Measurements from ENCODE around the gene TLE6. TPM values are rescaled to one million over a fixed set of nuclear protein-coding genes. Genes with fewer than 3 reads are reported as not detected.
"Not testable (repeated sequence)": the region's sequence is repeated elsewhere in the genome, so short reads cannot be mapped to it uniquely, and the experiment has no call there.

TLE6 gene
- total RNA-seq, 2 donors from 2014 or later = 5.3 to 7.8 TPM

- DNase-seq (ENCODE audit: low spot score) (no peak), ATAC-seq (ENCODE audit: insufficient number of reproducible peaks, low FRiP score, low read depth) (no peak)
- H3K4me1 ChIP-seq (ENCODE audit: control insufficient read depth in 1 of 2, low read depth in 2 of 2) = no peaks in the 10 kb centered on the region
- H3K27ac ChIP-seq = no peak overlapping the region
- no peak for TF ChIP-seq CTCF (IDR thresholded peaks at IDR 0.05)
- no peaks in the 10 kb centered on the region for H3K9me3 ChIP-seq
- H3K27me3 ChIP-seq (replicated peaks; ENCODE audit: insufficient read depth) = no peaks in the 10 kb centered on the region
- H3K36me3 ChIP-seq = no peaks in the 10 kb centered on the region
- H3K4me3 ChIP-seq = no peak overlapping the region
These were observed 30.6 kb downstream of the TLE6 start for GRCh38 chr19:3007975-3008374.

DNA sequence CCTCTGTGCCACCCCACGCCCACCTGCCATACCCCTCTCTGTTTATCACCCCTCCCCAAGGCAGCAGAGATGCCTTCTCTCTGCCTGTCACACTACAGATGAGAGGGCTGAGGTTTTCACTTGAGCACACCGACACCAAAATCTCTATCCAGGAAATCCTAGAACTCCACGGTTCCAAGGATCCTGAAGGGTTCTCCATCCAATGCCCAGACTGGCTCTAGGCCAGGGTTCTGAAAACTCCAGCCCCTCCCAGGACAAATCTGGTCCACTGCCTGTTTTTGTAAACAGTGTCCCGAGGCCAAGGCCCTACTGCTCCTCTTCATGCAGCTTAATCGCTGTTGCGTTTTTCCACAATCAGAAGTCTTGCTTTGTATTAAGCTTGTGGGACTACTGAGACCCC lies 31.6 kb downstream of the TLE6 start:
- Histone ChIP-seq H3K27me3 (replicated peaks; ENCODE audit: insufficient read depth) (no peaks in the 10 kb centered on the region), H3K4me1 (ENCODE audit: control insufficient read depth in 1 of 2, low read depth in 2 of 2) (no peaks in the 10 kb centered on the region), H3K27ac (no peak overlapping the region), H3K9me3 (no peaks in the 10 kb centered on the region), H3K36me3 (no peaks in the 10 kb centered on the region), H3K4me3 (no peak overlapping the region)
- ATAC-seq (ENCODE audit: insufficient number of reproducible peaks, low FRiP score, low read depth) (no peak), DNase-seq (ENCODE audit: low spot score) (no peak)
- TF ChIP-seq CTCF (IDR thresholded peaks at IDR 0.05) = no peak

DNA sequence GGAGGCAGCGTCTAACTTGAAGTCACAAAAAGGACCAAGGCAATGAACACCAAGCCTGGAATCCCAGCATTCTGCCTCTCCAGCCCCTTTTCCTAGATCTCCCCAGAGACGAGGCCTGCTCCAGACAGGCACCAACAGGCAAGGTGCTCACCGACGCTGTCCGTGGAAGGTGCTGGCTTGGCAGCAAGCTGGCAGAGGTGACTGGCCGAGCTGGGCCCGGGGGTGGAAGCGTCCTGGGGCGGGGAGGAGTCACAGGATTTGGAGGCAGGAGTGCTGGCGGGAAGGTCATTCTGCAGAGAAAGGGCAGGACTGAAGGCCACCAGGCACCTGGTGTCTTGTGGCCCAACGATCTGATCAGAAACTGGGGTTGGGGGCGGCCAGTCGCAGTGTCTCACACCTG lies 33.5 kb downstream of the TLE6 start:
- no peak overlapping the region for H3K4me3 ChIP-seq
- no peaks in the 10 kb centered on the region for H3K9me3 ChIP-seq
- no peaks in the 10 kb centered on the region for H3K27me3 ChIP-seq (replicated peaks; ENCODE audit: insufficient read depth)
- TF ChIP-seq CTCF (IDR thresholded peaks at IDR 0.05) = no peak
- DNase-seq (ENCODE audit: low spot score) = no peak
- ATAC-seq (ENCODE audit: insufficient number of reproducible peaks, low FRiP score, low read depth) = no peak
- H3K4me1 ChIP-seq (ENCODE audit: control insufficient read depth in 1 of 2, low read depth in 2 of 2) = no peaks in the 10 kb centered on the region
- H3K36me3 ChIP-seq = no peaks in the 10 kb centered on the region
- no peak overlapping the region for H3K27ac ChIP-seq

GRCh38 chr19:3012059-3012458 lies 34.7 kb downstream of the TLE6 start:
- ATAC-seq (ENCODE audit: insufficient number of reproducible peaks, low FRiP score, low read depth); H3K4me1 ChIP-seq (ENCODE audit: control insufficient read depth in 1 of 2, low read depth in 2 of 2); DNase-seq (ENCODE audit: low spot score); H3K9me3 ChIP-seq; H3K27me3 ChIP-seq (replicated peaks; ENCODE audit: insufficient read depth); H3K27ac ChIP-seq; H3K4me3 ChIP-seq; H3K36me3 ChIP-seq: not testable (repeated sequence)

GRCh38 chr19:3012621-3013262 lies 35.4 kb downstream of the TLE6 start:
- no peak for TF ChIP-seq CTCF (IDR thresholded peaks at IDR 0.05)
- Histone ChIP-seq H3K4me1 (ENCODE audit: control insufficient read depth in 1 of 2, low read depth in 2 of 2) (no peaks in the 10 kb centered on the region), H3K9me3 (no peaks in the 10 kb centered on the region), H3K36me3 (no peaks in the 10 kb centered on the region), H3K27ac (no peak overlapping the region), H3K27me3 (replicated peaks; ENCODE audit: insufficient read depth) (no peaks in the 10 kb centered on the region), H3K4me3 (no peak overlapping the region)
- no peak for DNase-seq (ENCODE audit: low spot score)
- ATAC-seq (ENCODE audit: insufficient number of reproducible peaks, low FRiP score, low read depth) = no peak

DNA sequence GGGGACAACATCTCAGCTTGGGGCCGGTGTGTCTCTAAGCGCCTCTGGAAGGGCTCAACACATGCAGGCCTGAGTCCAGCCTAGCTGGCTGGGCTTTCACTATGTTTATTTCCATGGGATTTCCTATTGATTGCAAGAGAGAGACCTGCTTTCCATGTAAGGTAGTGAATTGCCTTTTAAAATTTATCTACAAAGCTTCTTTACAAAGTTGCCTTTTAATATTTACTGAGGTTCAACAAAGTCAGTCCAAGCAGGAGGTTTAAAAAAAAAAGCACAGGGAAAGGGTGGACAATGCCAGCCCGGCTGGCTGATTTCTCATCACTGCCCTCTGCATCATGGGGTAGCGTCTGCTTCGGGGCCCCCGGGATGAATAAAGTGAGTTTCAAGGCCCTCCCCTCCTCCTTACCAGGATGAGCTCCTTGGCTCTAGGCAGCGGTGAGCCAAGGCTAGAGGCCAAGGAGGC lies 35.9 kb downstream of the TLE6 start:
- no peaks in the 10 kb centered on the region for H3K4me1 ChIP-seq (ENCODE audit: control insufficient read depth in 1 of 2, low read depth in 2 of 2)
- no peak for TF ChIP-seq CTCF (IDR thresholded peaks at IDR 0.05)
- no peak for ATAC-seq (ENCODE audit: insufficient number of reproducible peaks, low FRiP score, low read depth)
- no peaks in the 10 kb centered on the region for H3K27me3 ChIP-seq (replicated peaks; ENCODE audit: insufficient read depth)
- DNase-seq (ENCODE audit: low spot score) = no peak
- no peaks in the 10 kb centered on the region for H3K36me3 ChIP-seq
- no peaks in the 10 kb centered on the region for H3K9me3 ChIP-seq
- no peak overlapping the region for H3K27ac ChIP-seq
- no peak overlapping the region for H3K4me3 ChIP-seq
